Embryonic facial prominence (tissue), 1 donor: Measurements from ENCODE around the gene KRTAP5-5.
"Not testable (repeated sequence)": the region's sequence is repeated elsewhere in the genome, so short reads cannot be mapped to it uniquely, and the experiment has no call there.

Source experiments
- DNase-seq: peaks from one replicate; pipeline ENCODE4 v3.0.0-alpha.2; 2016; ENCODE audit errors: extremely low spot score

KRTAP5-5 gene

GRCh38 chr11:1607156-1607845 is 22.3 kb upstream of the KRTAP5-5 start:
- DNase-seq = not testable (repeated sequence)

DNA sequence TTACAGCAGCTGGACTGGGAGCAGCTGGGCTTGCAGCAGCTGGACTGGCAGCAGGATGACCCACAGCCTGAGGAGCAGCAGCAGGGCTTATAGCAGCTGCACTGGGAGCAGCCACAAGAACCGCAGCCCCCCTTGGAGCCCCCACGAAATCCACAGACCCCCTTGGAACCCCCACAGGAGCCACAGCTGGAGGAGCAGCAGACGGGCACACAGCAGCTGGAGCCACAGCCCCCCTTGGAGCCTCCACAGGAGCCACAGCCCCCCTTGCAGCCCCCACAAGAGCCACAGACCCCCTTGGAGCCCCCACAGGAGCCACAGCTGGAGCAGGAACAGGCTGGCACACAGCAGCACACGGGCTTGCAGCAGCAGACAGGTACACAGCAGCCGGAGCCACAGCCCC is 21.7 kb upstream of the KRTAP5-5 start:
- DNase-seq = not testable (repeated sequence)

DNA sequence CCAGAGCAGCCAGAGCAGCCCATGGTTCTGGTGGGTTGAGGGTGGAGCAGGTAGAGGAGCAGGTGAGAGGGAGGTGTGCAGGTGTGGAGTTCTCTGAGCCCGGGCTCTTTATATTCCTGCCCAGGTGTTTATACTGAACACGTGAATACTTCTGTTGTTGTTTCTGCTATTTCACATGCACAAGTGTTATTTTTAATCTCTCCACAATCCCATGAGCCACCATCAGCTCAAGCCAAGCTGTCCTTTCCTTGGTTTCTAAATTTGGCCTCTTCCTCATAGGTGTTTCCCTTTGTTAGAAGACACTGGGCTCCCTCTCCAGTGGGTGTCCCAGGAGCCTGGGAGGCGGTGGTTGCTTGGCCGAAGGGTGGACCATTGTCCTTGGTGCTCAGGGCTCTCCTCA is 21.2 kb upstream of the KRTAP5-5 start, which contains the start of gene KRTAP5-3:
KRTAP5-3 (minus strand) TSS at position 101 of the 400 bp plus-strand sequence; CDS start at position 23, 78 bp downstream.
- no peak for DNase-seq

DNA sequence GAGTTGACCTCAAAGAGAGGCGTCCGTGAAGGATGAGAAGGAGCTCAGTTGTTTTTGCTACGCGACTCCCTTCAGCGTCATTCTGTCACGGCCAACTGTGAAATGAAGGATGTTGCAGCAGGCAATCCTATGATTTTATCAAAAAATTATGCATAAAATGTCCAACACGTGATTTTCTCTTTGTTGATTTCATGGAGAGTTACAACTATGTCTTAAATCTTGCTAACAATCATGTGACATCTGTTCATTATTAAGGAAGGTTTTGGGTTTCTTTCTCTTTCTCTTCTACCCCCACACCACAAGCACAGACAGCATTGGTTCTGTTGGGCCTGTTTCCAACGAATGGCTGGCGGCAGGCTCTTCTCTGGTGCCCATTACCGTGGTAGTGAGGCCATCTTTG is 11.3 kb upstream of the KRTAP5-5 start:
- peak; percentile 47 for DNase-seq

DNA sequence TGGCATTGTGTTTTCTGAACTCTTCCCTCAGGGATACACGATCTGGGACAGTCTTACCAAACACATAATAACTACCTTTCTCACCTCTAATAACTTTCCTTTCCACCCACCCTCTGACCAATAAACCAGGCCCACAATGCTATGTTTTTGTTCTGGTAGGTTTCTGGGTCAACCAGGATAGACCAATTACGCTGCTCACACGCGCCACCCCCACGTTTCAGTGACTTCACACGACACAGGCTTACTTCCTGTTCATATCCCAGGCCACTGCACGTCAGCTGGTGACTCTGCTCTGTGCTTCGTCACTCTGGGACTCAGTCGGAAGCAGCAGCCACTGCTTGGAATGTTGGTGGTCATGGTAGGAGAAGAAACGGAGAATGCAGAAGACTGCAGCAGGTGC is 10.1 kb upstream of the KRTAP5-5 start:
- no peak for DNase-seq

DNA sequence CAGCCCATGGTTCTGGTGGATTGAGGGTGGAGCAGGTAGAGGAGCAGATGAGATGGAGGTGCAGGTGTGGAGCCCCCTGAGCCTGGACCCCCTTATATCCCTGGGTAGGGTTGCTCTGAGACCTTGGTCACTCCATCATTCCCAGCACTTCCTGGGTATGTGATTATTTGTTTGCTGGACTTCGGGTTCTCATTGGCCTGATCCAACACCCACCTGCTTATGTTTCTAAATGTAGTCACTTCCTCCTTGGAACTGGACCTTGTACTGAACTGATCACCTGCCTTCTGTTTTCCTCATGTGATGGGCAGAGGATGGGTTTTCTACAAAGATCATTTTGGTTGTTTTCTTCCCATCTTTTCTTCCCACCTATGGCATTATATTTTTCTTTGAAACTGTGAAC is 7.5 kb upstream of the KRTAP5-5 start, which contains the start of gene KRTAP5-4:
KRTAP5-4 (minus strand) TSS at position 53 of the 400 bp plus-strand sequence; CDS start at position 8, 45 bp downstream.
- no peak for DNase-seq

- DNase-seq = no peak
These were observed 5.9 kb upstream of the KRTAP5-5 start for GRCh38 chr11:1623716-1624115.

DNA sequence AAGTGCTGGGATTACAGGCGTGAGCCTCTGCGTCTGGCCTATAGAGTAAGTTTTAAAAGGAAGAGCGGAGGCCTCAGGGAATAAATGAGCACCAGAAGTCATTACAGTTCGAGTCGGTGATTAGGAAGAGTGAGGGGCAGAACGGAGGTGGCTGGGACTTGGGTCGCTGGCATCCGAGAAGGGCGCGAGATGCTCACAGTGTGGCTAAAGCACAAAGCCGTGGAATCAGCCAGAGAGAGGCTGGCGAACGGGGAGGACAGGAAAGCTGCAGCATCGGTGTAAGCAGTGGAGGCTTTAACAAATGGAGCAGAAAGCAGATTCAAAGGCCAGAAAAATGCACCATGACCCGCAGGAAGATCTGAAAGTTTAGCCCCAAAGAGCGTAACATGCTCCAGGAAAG is 5.0 kb upstream of the KRTAP5-5 start:
- no peak for DNase-seq

- no peak for DNase-seq
These were observed 4.0 kb upstream of the KRTAP5-5 start for GRCh38 chr11:1625541-1625940.

DNA sequence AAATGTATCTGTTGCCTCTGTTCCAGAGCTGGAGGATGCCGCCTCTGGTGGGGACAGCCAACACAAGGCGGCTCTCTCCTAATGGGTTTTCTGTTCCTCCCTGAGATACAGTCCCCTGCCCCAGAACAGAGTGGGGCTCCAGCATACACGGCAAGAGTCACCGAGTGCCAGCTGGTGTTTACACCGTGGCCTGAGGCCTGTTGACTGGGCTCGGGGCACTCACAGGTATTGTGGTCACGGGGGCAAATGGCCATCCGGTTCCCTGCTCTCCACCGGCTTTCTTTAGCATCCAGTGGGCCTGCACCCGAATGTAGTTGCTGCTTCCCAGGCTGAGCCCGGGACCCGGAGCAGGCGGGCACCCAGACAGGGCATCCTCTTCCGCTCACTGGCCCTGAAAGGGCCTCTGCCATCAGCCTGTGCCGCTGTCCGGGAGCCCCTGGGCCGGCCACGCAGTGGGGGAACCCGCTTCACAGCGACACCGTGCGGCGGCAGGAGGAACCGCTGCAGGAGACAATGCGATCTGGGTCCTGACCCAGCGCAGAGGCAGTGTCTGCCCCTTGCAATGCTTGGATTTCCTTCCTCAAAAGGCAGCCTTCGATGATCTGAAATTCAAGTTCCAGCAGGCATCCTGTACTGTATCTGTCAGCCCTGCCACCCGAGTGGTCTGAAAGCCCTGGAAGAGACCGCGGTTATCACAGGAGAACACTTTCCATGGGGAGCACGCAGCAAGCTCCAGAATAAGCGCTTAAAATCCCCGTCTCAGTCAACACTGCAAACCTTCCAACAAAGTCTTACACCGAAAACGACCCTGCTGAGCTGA is 859 bp upstream of the KRTAP5-5 start:
- DNase-seq = no peak

DNA sequence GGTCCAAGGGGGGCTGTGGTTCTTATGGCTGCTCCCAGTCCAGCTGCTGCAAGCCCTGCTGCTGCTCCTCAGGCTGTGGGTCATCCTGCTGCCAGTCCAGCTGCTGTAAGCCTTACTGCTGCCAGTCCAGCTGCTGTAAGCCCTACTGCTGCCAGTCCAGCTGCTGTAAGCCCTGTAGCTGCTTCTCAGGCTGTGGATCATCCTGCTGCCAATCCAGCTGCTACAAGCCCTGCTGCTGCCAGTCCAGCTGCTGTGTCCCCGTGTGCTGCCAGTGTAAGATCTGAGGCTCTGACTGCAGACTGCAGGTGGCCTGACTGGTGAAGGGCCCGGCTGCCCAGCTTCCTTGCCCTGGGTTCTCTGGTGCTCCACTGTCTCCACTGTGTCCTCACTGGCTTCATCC is 696 bp downstream of the KRTAP5-5 start:
- no peak for DNase-seq

DNA sequence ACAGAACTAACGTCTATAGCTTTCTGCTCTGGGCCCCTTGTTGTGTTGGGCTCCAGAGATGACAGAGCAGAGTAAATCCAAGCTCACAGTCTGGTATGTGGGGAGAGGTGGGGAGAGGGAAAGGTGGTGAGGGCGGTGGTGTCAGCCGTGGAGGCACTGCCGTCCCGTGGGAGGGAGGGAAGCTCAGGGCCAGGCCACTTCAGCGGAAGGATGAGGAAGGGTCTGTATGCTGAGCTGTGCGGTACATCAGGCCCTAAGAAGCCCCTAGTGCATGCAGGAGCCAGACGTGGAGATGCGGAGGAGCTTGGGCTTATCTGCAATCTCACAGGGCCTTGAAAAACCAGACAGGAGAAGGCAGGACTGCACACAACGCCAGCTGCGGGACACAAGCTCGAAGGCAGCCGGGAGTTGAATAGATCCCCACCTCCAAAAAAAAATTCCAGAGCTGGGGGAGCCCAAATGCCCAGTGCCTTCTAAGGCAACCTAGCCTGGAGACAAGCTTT is 1.5 kb downstream of the KRTAP5-5 start:
- no peak for DNase-seq

- no peak for DNase-seq
These were observed 2.6 kb downstream of the KRTAP5-5 start for GRCh38 chr11:1632053-1632714.

DNA sequence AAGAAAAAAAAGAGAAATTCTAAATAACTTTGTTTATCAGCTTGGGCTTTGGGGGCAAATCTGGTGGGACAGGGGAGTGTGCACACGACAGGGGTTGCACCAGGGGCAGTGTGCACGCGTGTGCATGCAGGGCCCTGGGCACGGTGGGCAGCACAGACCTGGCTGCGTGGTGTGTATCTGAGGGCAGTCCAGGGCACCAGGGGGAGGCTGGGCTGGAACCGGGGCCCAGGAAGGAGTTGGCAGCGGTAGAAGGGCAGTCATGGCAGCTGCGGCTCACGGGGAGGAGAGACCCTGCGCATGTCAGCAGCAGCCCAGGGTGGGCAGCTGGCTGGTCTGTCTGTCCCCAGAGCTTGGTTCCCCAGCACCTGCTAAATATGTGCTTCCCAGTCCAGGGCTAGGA is 4.3 kb downstream of the KRTAP5-5 start:
- DNase-seq = no peak

GRCh38 chr11:1636291-1636950 is 6.8 kb downstream of the KRTAP5-5 start:
- DNase-seq = no peak

DNA sequence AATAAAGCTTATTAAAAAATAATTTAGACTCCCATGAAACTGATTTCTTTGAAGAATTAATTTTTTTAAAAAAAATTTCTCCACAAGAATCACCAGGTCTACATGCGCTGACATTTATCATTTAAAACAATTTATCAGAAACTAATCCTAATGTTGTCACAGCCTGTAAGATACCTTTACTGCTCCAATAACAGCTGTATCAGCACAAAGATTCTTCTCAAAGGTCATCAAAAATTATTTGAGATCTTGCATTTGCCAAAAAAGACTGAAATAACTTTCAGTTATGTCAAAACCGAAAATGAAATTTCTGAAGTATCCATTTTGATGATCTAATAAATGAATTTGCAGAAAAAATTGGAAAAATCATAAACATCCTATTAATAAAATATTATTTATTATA is 8.1 kb downstream of the KRTAP5-5 start:
- no peak for DNase-seq

DNA sequence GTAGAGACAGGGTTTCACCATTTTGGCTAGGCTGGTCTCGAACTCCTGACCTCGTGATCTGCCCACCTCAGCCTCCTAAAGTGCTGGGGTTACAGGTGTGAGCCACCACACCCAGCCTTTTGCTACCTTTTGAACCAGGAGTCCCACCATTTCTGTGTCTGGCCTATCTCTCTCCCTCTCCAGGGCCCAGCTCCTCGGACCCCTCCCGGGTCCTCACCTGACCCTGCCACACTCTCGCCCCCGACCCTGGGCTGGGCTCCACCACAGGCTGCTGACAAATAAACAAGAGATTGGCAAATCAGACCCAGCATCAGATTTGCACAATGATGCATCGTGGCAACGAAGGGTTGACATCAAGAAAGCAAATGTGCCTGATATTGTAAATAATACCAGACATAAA is 8.8 kb downstream of the KRTAP5-5 start:
- no peak for DNase-seq

- no peak for DNase-seq
These were observed 9.6 kb downstream of the KRTAP5-5 start for GRCh38 chr11:1639102-1639620.

DNA sequence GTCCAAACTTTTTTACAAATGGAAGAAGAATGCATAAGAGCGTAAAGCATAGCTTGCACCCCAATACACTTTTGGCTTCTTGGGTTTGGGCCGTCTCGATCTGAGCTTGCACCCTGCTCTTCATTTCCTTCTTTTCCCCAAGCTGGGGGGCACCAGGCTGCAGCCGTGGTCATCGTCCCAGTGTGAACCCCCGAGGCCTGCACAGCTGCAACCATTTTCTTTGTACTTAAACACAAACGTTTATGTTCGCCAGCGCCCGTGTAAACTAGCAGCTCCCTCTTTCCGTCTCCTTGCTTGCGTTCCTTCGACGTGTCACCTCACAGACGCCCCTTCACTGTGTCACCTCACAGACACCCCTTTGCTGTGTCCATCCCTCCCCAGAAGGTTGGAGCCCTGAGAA is 10.1 kb downstream of the KRTAP5-5 start:
- no peak for DNase-seq

DNA sequence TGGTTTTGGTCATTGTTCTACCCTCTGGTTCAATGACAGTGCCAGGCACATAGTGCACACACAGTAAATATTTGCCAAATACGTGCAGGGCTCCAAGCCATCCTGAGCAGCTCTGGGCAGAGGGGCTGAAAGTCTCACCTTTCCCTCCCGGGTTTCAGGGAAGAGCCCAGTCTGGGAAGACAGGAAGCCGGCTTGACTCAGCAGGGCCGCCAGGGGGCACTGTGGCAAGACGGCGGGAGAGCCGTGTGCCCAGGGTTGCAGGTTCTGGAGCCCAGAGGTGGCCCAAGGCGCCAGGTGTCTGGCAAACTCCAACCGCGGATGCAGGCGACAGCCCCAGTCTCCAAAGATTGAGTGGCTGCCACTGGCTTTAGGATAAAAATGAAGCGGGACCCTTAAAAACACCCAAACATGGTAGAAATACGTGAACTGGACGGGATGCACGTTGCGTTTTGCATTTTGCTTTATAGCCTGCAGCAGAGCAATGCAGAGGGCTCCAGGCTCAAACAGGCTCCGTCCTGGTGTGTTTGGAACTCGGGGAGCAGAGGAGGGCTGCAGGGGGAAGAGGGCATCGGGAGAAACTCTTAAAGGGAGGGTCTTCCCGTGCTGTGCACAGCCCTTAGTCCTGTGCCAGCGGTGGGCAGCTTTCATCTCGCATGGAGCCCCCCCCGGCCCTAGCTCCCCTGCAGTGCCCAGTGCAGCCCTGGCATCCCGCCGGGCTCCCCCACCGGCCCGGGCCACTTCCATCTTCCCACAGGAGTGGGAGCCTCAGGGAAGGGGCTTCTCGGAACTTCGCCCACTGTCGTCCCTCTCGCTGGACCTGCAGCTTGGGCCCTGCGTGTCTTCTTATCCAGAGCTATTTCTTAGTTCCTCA is 10.7 kb downstream of the KRTAP5-5 start:
- no peak for DNase-seq

GRCh38 chr11:1641096-1641495 is 11.5 kb downstream of the KRTAP5-5 start:
- no peak for DNase-seq
